SK-N-SH (cell line): ENCODE data around the gene FAM3C.

Source experiments
- CTCF ChIP-seq: fragments of 200-600 bp; sonication (generic); IDR thresholded peaks from 2 replicates; pipeline ENCODE4 v1.6.1; 2017; ENCODE audit warnings: antibody characterized with exemption, mild to moderate bottlenecking, moderate library complexity
- EP300 ChIP-seq, 2 experiments: IDR thresholded peaks; 2 replicates each; pipeline versions ENCODE4 v1.4.0 to v1.6.1; 2012; ENCODE audit warnings: borderline replicate concordance in 1 of 2, low read depth in 1 of 2, low read length in 1 of 2

GRCh38 chr7:121404348-121404747 is 8.2 kb upstream of the FAM3C start:
- TF ChIP-seq EP300 (IDR thresholded peaks at IDR 0.05; ENCODE audit: borderline replicate concordance in 1 of 2, low read depth in 1 of 2, low read length in 1 of 2), result no peak
- TF ChIP-seq CTCF, result no peak
